ENCODE results near the gene TSPO. TPM values are rescaled to one million over a fixed set of nuclear protein-coding genes. Genes with fewer than 3 reads are reported as not detected.

Gene TSPO
- total and polyA plus RNA-seq, 2 donors from 2014 or later, result 134 to 173 TPM

- Histone ChIP-seq H3K9me3 (ENCODE audit: control insufficient read depth in 2 of 3, insufficient read depth in 1 of 3, low read length in 3 of 3) (no peaks in the 10 kb centered on the region), H3K9ac (ENCODE audit: low read length in 3 of 3) (no peak overlapping the region), H3K27ac (ENCODE audit: low read depth in 2 of 2, low read length in 2 of 2) (no peak overlapping the region), H3K27me3 (ENCODE audit: control insufficient read depth, insufficient read depth, low read length) (no peaks in the 10 kb centered on the region), H3K36me3 (ENCODE audit: control insufficient read depth in 2 of 3, insufficient read depth in 3 of 3, low read length in 3 of 3) (no peaks in the 10 kb centered on the region), H3K4me1 (ENCODE audit: control insufficient read depth in 2 of 3, insufficient read depth in 2 of 3, low read depth in 1 of 3, low read length in 3 of 3) (peaks cover 0 to 8% (median 0%) of the 10 kb centered on the region in 3 donors), H3K4me3 (ENCODE audit: low read length in 3 of 3) (no peak overlapping the region)
- DNase-seq, result peak in 1 of 5 donors; percentile 71
- FAIRE-seq, result no peak
- TF ChIP-seq CTCF (IDR thresholded peaks at IDR 0.05; ENCODE audit: borderline replicate concordance, extremely low read depth, insufficient read depth), result no peak
- intact Hi-C loops (cut with DNase I), result no loop called here
Observed at GRCh38 chr22:43162412-43163150, 11.2 kb downstream of the TSPO start.

GRCh38 chr22:43163241-43163795, 12.0 kb downstream of the TSPO start:
- H3K27ac ChIP-seq (ENCODE audit: low read depth in 2 of 2, low read length in 2 of 2), result no peak overlapping the region
- no peak overlapping the region for H3K4me3 ChIP-seq (ENCODE audit: low read length in 3 of 3)
- H3K9me3 ChIP-seq (ENCODE audit: control insufficient read depth in 2 of 3, insufficient read depth in 1 of 3, low read length in 3 of 3), result no peaks in the 10 kb centered on the region
- no peak for FAIRE-seq
- H3K4me1 ChIP-seq (ENCODE audit: control insufficient read depth in 2 of 3, insufficient read depth in 2 of 3, low read depth in 1 of 3, low read length in 3 of 3), result peaks cover 0 to 6% (median 0%) of the 10 kb centered on the region in 3 donors
- intact Hi-C loops (cut with DNase I), result no loop called here
- no peak for TF ChIP-seq CTCF (IDR thresholded peaks at IDR 0.05; ENCODE audit: borderline replicate concordance, extremely low read depth, insufficient read depth)
- peak in 1 of 5 donors; percentile 76 for DNase-seq
- H3K9ac ChIP-seq (ENCODE audit: low read length in 3 of 3), result no peak overlapping the region
- H3K36me3 ChIP-seq (ENCODE audit: control insufficient read depth in 2 of 3, insufficient read depth in 3 of 3, low read length in 3 of 3), result no peaks in the 10 kb centered on the region
- no peaks in the 10 kb centered on the region for H3K27me3 ChIP-seq (ENCODE audit: control insufficient read depth, insufficient read depth, low read length)

GRCh38 chr22:43164636-43165035, 13.3 kb downstream of the TSPO start:
- intact Hi-C loops (cut with DNase I), result no loop called here
- Histone ChIP-seq H3K27me3 (ENCODE audit: control insufficient read depth, insufficient read depth, low read length) (no peaks in the 10 kb centered on the region), H3K36me3 (ENCODE audit: control insufficient read depth in 2 of 3, insufficient read depth in 3 of 3, low read length in 3 of 3) (no peaks in the 10 kb centered on the region), H3K9ac (ENCODE audit: low read length in 3 of 3) (peak overlapping the region in 1 of 3 donors; percentile 12), H3K4me3 (ENCODE audit: low read length in 3 of 3) (peak overlapping the region in 2 of 3 donors; percentile 7 to 17), H3K4me1 (ENCODE audit: control insufficient read depth in 2 of 3, insufficient read depth in 2 of 3, low read depth in 1 of 3, low read length in 3 of 3) (peaks cover 0 to 6% (median 0%) of the 10 kb centered on the region in 3 donors), H3K27ac (ENCODE audit: low read depth in 2 of 2, low read length in 2 of 2) (no peak overlapping the region), H3K9me3 (ENCODE audit: control insufficient read depth in 2 of 3, insufficient read depth in 1 of 3, low read length in 3 of 3) (no peaks in the 10 kb centered on the region)
- DNase-seq (peak in 1 of 5 donors; percentile 27), FAIRE-seq (no peak)
- no peak for TF ChIP-seq CTCF (IDR thresholded peaks at IDR 0.05; ENCODE audit: borderline replicate concordance, extremely low read depth, insufficient read depth)

Measured in kidney (tissue), 14 donors.